K562 (cell line): ENCODE measurements around the gene MDM1. TPM values are rescaled to one million over a fixed set of nuclear protein-coding genes. Genes with fewer than 3 reads are reported as not detected.

ENCODE experiments used
- ATAC-seq: fragments of 200-7000 bp; cut with Tn5 transposase; 3 replicates; pipeline ENCODE4 v1.9.1; 2020; ENCODE audit warnings: moderate library complexity
- BruUV-seq: library from RNA; stranded (reverse); fragments of 400-500 nt; replicated peaks from 2 replicates; lab custom pipeline; 2021; lab: Mats Ljungman, UMichigan
- CTCF ChIA-PET: fragments of 300-600 bp; formaldehyde crosslinking; extraction: SDS; loops from one replicate; lab custom pipeline; 2021; ENCODE audit warnings: low intra/inter-chr PET ratio; lab: Yijun Ruan, JAX
- POLR2A ChIA-PET: fragments of 300-600, 350-650 bp; sonication (Branson Sonifier 250); formaldehyde crosslinking; extraction: SDS; loops from one replicate; lab custom pipeline; 2021; ENCODE audit warnings: antibody characterized with exemption, inconsistent platforms; lab: Yijun Ruan, JAX
- DNase-seq, 4 experiments: peaks; one replicate each; pipeline versions ENCODE4 v3.0.0 to v3.0.0-alpha.2; 2011 to 2018; ENCODE audit warnings: low spot score in 3 of 4, mixed read lengths in 3 of 4; ENCODE audit errors: extremely low read depth in 1 of 4
- FAIRE-seq: peaks from 2 replicates; lab custom pipeline; 2011; peaks lifted over from hg19 to GRCh38; lab: Jason Lieb, UNC
- H2AFZ ChIP-seq: 2 replicates; pipeline ENCODE4 v1.6.0; 2011; ENCODE audit warnings: low read depth, low read length, control low read depth, inconsistent platforms
- H3K27ac ChIP-seq: fragments of 200-600 bp; 3 replicates; pipeline ENCODE4 v1.8.0; 2011; ENCODE audit warnings: low read depth, mild to moderate bottlenecking, control low read depth, inconsistent platforms, low read length, moderate library complexity, mixed read lengths; ENCODE audit errors: extremely low read depth
- H3K27me3 ChIP-seq, 2 experiments: fragments of 300-600 bp in 1 of 2; 2 replicates in 1 of 2; 3 replicates in 1 of 2; pipeline versions ENCODE4 v1.6.0 to v1.8.0; 2011; ENCODE audit warnings: inconsistent platforms in 2 of 2, low read length in 2 of 2, mild to moderate bottlenecking in 1 of 2, mixed read lengths in 1 of 2, moderate library complexity in 1 of 2; ENCODE audit not compliant: control insufficient read depth in 2 of 2, insufficient read depth in 2 of 2
- H3K36me3 ChIP-seq: fragments of 300-600 bp; 3 replicates; pipeline ENCODE4 v1.8.0; 2011; ENCODE audit warnings: mild to moderate bottlenecking, low read length, inconsistent platforms; ENCODE audit not compliant: control insufficient read depth, insufficient read depth
- H3K4me1 ChIP-seq, 2 experiments: fragments of 200-600 bp in 1 of 2; replicated peaks in 1 of 2; 2 replicates in 1 of 2; 3 replicates in 1 of 2; pipeline versions ENCODE4 v1.5.1 to v1.8.0; 2011; ENCODE audit warnings: inconsistent platforms in 2 of 2, low read length in 2 of 2, mild to moderate bottlenecking in 1 of 2, mixed read lengths in 1 of 2, moderate library complexity in 1 of 2; ENCODE audit not compliant: control insufficient read depth in 2 of 2, insufficient read depth in 2 of 2
- H3K4me2 ChIP-seq: 2 replicates; pipeline ENCODE4 v1.6.1; 2011; ENCODE audit warnings: low read length, control low read depth, inconsistent platforms, mixed read lengths; ENCODE audit not compliant: insufficient read depth
- H3K4me3 ChIP-seq: fragments of 200-600 bp; sonication (generic), shearing (Covaris generic); 2 replicates; pipeline ENCODE4 v1.5.1; 2016; ENCODE audit warnings: control low read depth, inconsistent platforms
- H3K79me2 ChIP-seq: fragments of 200-600 bp; 3 replicates; pipeline ENCODE4 v1.8.0; 2011; ENCODE audit warnings: low read length, inconsistent platforms; ENCODE audit not compliant: control insufficient read depth, insufficient read depth
- H3K9ac ChIP-seq, 2 experiments: 2 replicates each; pipeline versions ENCODE4 v1.6.0 to v1.6.1; 2011; ENCODE audit warnings: low read depth in 2 of 2, low read length in 2 of 2, control low read depth in 1 of 2, inconsistent platforms in 1 of 2, mild to moderate bottlenecking in 1 of 2, mixed read lengths in 1 of 2; ENCODE audit not compliant: insufficient read depth in 1 of 2
- H3K9me1 ChIP-seq: one replicate; pipeline ENCODE4 v1.6.0; 2011; ENCODE audit warnings: inconsistent platforms, mild to moderate bottlenecking, low read length, moderate library complexity; ENCODE audit not compliant: control insufficient read depth, insufficient read depth
- H3K9me3 ChIP-seq: replicated peaks from 2 replicates; pipeline ENCODE4 v1.5.1; 2011; ENCODE audit warnings: low read depth, low read length, inconsistent platforms; ENCODE audit not compliant: control insufficient read depth, insufficient read depth
- H4K20me1 ChIP-seq: replicated peaks from 2 replicates; pipeline ENCODE4 v1.6.1; 2011; ENCODE audit warnings: low read length, inconsistent platforms, mixed read lengths; ENCODE audit not compliant: control insufficient read depth, insufficient read depth
- CBX1 ChIP-seq: sonication (generic); IDR thresholded peaks from 2 replicates; pipeline ENCODE4 v1.6.1; 2016; ENCODE audit warnings: antibody characterized with exemption, low read depth, mild to moderate bottlenecking
- CEBPG ChIP-seq, 3 experiments: fragments of 200-800 bp in 1 of 3; sonication (Bioruptor generic) in 1 of 3; sonication (generic) in 1 of 3; formaldehyde crosslinking in 1 of 3; IDR thresholded peaks in 2 of 3; conservative IDR thresholded peaks in 1 of 3; 2 replicates each; pipeline versions ENCODE4 v1.6.1 to v1.8.0; 2016 to 2022; ENCODE audit warnings: missing compliant biosample characterization in 2 of 3, missing genetic modification characterization in 2 of 3, mild to moderate bottlenecking in 1 of 3, missing genetic modification reagents in 1 of 3
- PML ChIP-seq: IDR thresholded peaks from 2 replicates; pipeline ENCODE4 v1.6.1; 2012; ENCODE audit warnings: low read length, inconsistent platforms
- POLR2G ChIP-seq: fragments of 200-400 bp; formaldehyde crosslinking; IDR thresholded peaks from 2 replicates; pipeline ENCODE4 v1.6.1; 2017; ENCODE audit warnings: low read depth, mild to moderate bottlenecking, antibody characterized with exemption, low read length, moderate library complexity
- POLR2H ChIP-seq: IDR thresholded peaks from 2 replicates; pipeline ENCODE4 v1.6.1; 2016; ENCODE audit warnings: missing genetic modification characterization, low read depth, mild to moderate bottlenecking, control low read depth, missing compliant biosample characterization, moderate library complexity
- ZNF239 ChIP-seq: fragments of 250-450 bp; sonication (Bioruptor Pico); IDR thresholded peaks from 2 replicates; pipeline ENCODE4 v1.4.0; 2020; ENCODE audit warnings: mild to moderate bottlenecking
- ZNF407 ChIP-seq: fragments of 450-650 bp; IDR thresholded peaks from 2 replicates; pipeline ENCODE4 v1.6.1; 2016; ENCODE audit warnings: low read depth
- ZNF766 ChIP-seq: fragments of 200-800 bp; sonication (Bioruptor generic); conservative IDR thresholded peaks from 2 replicates; pipeline ENCODE4 v1.6.1; 2016; ENCODE audit warnings: missing genetic modification characterization, missing compliant biosample characterization
- WGBS: fragments of 100-300 bp; shearing (Covaris generic); methylation state at CpG from one replicate; pipeline ENCODE4 v1.1.6; 2016; ENCODE audit warnings: low coverage, mixed read lengths; ENCODE audit not compliant: insufficient coverage; ENCODE audit errors: missing lambda C conversion rate; 5-methylcytosine and 5-hydroxymethylcytosine counted together
- in situ Hi-C: fragments of 300-500 bp; cut with MboI; formaldehyde crosslinking; loops from 4 replicates; pipeline ENCODE4 v1.15.0; 2018; ENCODE audit warnings: inconsistent platforms, mixed read lengths
- intact Hi-C: fragments of 100-400 bp; cut with micrococcal nuclease; formaldehyde crosslinking; loops from 2 replicates; pipeline ENCODE4 v1.14.2; 2022
- polyA plus RNA-seq, 8 experiments: library from polyadenylated mRNA; depleted of rRNA in 4 of 8; stranded (reverse) in 5 of 8; unstranded in 3 of 8; fragments of >200 nt; fragmentation: Nextera tagmentation in 2 of 8; fragmentation: Illumina TruSeq in 1 of 8; extraction: Ambion mirVana in 2 of 8; extraction: Trizol in 1 of 8; gene quantifications; 2 replicates each; pipeline versions ENCODE4 v1.2.1 to v1.2.3, GENCODE V29; 2011 to 2014; ENCODE audit warnings: inconsistent platforms in 1 of 8, missing spikeins in 1 of 8
- total RNA-seq, 7 experiments: library from RNA; depleted of rRNA in 6 of 7; stranded (reverse); fragments of >200 nt in 6 of 7; fragmentation: Illumina TruSeq in 2 of 7; extraction: Trizol in 2 of 7; gene quantifications; 2 replicates each; pipeline versions ENCODE4 v1.2.1 to v1.2.3, GENCODE V29; 2011 to 2021; ENCODE audit warnings: low replicate concordance in 1 of 7

MDM1 gene
- total and polyA plus RNA-seq, 9 of the 15 experiments (the other 6 are each of a cell fraction or from before 2014, with no cell fraction given) = 7.5 to 16.8 (median 13.1) TPM

DNA sequence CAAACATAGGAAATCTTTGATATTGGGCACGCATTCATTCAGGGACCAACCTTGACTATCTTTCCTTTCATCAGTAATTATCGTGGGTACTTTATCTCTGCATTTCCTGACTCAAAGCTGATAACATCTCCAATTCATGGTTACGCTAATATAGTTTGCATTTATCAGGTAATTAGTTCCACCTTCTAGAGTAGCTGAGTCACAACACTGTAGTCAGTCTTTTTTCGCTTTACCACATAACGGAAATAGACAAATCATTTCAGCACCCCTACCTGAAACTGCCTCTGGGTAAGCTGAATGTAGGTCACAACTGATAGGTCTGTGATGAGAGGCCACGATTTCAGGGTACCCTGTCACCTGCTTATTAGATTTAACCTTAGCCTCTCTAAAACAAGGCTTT is 42.0 kb downstream of the MDM1 start:
- H3K27ac ChIP-seq = no peak overlapping the region
- no TSS peak for BruUV-seq
- CTCF ChIA-PET = no interaction called here
- ATAC-seq = no peak
- FAIRE-seq = no peak
- no peaks in the 10 kb centered on the region for H4K20me1 ChIP-seq
- TF ChIP-seq CBX1 = no peak
- no peak overlapping the region for H2AFZ ChIP-seq
- H3K79me2 ChIP-seq = no peaks in the 10 kb centered on the region
- H3K27me3 ChIP-seq = peaks cover 0 to 4% of the 10 kb centered on the region in 2 experiments; a peak in 1 of 5 replicates
- whole genome bisulfite sequencing = 28% methylated on average over 6 of the region's 6 CpGs
- H3K9me1 ChIP-seq = no peaks in the 10 kb centered on the region
- no peak overlapping the region for H3K4me3 ChIP-seq
- no peaks in the 10 kb centered on the region for H3K4me1 ChIP-seq
- no peaks in the 10 kb centered on the region for H3K36me3 ChIP-seq
- in situ Hi-C loops (no loop called here), intact Hi-C loops (no loop called here)
- no peak for DNase-seq
- no peak overlapping the region for H3K4me2 ChIP-seq
- H3K9me3 ChIP-seq = no peaks in the 10 kb centered on the region
- no peak overlapping the region for H3K9ac ChIP-seq
- POLR2A ChIA-PET = no interaction called here

- in situ Hi-C loops = no loop called here
- ChIA-PET CTCF (no interaction called here), POLR2A (no interaction called here)
- no peak for FAIRE-seq
- no peaks in the 10 kb centered on the region for H3K36me3 ChIP-seq
- H3K27me3 ChIP-seq = peaks cover 10 to 20% of the 10 kb centered on the region in 2 experiments; a peak in 3 of 5 replicates
- no peak overlapping the region for H3K27ac ChIP-seq
- H2AFZ ChIP-seq = no peak overlapping the region
- no peak overlapping the region for H3K4me3 ChIP-seq
- H3K9me1 ChIP-seq = no peaks in the 10 kb centered on the region
- no TSS peak for BruUV-seq
- 11% methylated on average over 5 of the region's 5 CpGs for WGBS
- no peaks in the 10 kb centered on the region for H3K79me2 ChIP-seq
- DNase-seq = no peak
- H4K20me1 ChIP-seq = no peaks in the 10 kb centered on the region
- no peak overlapping the region for H3K9ac ChIP-seq
- no peaks in the 10 kb centered on the region for H3K4me1 ChIP-seq
- ATAC-seq = no peak
- no peak overlapping the region for H3K4me2 ChIP-seq
- intact Hi-C loops = no loop called here
- no peaks in the 10 kb centered on the region for H3K9me3 ChIP-seq
- TF ChIP-seq ZNF766 (CRISPR knock-in tag) = no peak
- no peak for TF ChIP-seq ZNF239 (CRISPR knock-in tag)
- TF ChIP-seq POLR2G = no peak
- no peak for TF ChIP-seq CEBPG (CRISPR knock-in tag; IDR thresholded peaks at IDR 0.05)
- TF ChIP-seq CEBPG (tag; conservative IDR thresholded peaks at IDR 0.05 in 1 of 2, IDR thresholded peaks at IDR 0.05 in 1 of 2) = no peak
- no peak for TF ChIP-seq PML
- TF ChIP-seq ZNF407 = no peak
- no peak for TF ChIP-seq POLR2H (tag)
These were observed 45.1 kb downstream of the MDM1 start for GRCh38 chr12:68287106-68287505.
